Measurements from ENCODE around the gene MED13L.
A peak's percentile ranks its signal among the peaks of the same experiment; 100 is the strongest.

MED13L gene

DNA sequence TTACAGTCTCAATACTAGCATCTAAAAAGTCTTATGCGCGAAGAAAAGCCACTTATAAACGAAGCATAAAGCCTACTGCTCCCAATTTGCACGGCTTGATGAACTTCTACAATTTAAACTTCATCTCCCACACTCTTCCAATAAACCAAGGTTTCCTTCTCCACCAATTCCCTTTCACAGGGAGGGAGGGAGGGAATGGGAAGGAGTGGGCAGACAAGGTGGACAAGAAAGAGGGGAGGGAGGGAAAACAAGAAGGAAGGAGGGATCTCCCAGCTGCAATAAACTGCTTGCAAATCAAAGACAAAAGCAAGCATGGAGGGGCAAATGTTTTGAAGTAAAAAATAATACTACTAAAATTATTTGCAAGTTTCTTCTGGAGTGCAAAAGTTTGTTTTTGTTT, 64.5 kb downstream of the MED13L start:
- TF ChIP-seq, protein P1, sequence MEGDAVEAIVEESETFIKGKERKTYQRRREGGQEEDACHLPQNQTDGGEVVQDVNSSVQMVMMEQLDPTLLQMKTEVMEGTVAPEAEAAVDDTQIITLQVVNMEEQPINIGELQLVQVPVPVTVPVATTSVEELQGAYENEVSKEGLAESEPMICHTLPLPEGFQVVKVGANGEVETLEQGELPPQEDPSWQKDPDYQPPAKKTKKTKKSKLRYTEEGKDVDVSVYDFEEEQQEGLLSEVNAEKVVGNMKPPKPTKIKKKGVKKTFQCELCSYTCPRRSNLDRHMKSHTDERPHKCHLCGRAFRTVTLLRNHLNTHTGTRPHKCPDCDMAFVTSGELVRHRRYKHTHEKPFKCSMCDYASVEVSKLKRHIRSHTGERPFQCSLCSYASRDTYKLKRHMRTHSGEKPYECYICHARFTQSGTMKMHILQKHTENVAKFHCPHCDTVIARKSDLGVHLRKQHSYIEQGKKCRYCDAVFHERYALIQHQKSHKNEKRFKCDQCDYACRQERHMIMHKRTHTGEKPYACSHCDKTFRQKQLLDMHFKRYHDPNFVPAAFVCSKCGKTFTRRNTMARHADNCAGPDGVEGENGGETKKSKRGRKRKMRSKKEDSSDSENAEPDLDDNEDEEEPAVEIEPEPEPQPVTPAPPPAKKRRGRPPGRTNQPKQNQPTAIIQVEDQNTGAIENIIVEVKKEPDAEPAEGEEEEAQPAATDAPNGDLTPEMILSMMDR (IDR thresholded peaks at IDR 0.05) = no peak
- no peaks in the 10 kb centered on the region for H3K36me3 ChIP-seq
- no peaks in the 10 kb centered on the region for H3K27me3 ChIP-seq
- H3K27ac ChIP-seq = peak overlapping the region; percentile 26
- H3K9me3 ChIP-seq = no peaks in the 10 kb centered on the region
- H3K4me3 ChIP-seq (ENCODE audit: low read depth in 1 of 2, low read length in 1 of 2) = no peak overlapping the region
- H3K4me1 ChIP-seq (ENCODE audit: control insufficient read depth in 1 of 2, insufficient read depth in 1 of 2, low read depth in 1 of 2, low read length in 1 of 2) = peaks cover 17 to 37% of the 10 kb centered on the region in 2 experiments

DNA sequence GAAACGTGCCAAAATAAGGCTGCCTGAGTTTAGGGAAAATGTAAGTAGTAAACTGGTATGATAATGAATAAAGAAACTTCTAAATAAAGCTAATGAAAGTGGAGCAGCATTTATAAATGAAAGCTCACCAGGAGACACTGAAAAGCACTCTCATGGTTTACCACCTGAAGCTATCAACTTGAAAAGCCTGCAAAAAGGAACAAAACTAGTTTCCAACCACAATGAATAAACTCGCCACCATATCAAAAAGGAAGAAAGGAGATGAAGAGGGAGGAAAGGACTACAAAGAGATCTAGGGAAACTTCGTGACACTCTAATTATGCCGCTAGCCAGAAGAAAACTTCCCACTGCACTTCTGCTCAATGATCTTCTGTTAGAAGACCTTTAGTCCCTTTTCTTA, 66.7 kb downstream of the MED13L start:
- TF ChIP-seq, protein P1 (IDR thresholded peaks at IDR 0.05) = no peak
- H3K36me3 ChIP-seq = no peaks in the 10 kb centered on the region

DNA sequence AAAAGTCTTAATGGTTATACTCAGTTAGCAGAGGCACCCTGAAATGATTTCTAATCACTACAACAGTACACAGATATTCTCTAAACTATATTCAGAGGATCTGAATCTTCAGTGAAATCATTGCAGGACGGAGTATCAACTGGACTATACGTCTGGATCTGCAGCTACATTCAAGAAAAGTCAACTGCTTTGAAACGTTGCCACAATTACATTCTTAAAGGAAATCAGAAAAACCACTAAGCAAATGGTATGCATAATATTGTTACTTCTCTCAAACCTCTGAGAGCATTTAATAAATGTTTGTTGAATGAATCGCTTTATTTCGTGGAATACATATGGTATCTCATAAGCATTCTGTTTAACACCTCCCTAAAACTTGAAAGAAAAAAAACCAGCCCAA, 67.4 kb downstream of the MED13L start:
- no peak overlapping the region for H3K4me3 ChIP-seq (ENCODE audit: low read depth in 1 of 2, low read length in 1 of 2)
- H3K36me3 ChIP-seq = no peaks in the 10 kb centered on the region
- no peaks in the 10 kb centered on the region for H3K9me3 ChIP-seq
- H3K27me3 ChIP-seq = no peaks in the 10 kb centered on the region
- TF ChIP-seq, protein P1 (IDR thresholded peaks at IDR 0.05) = no peak
- no peak overlapping the region for H3K27ac ChIP-seq
- H3K4me1 ChIP-seq (ENCODE audit: control insufficient read depth in 1 of 2, insufficient read depth in 1 of 2, low read depth in 1 of 2, low read length in 1 of 2) = peaks cover 8 to 22% of the 10 kb centered on the region in 2 experiments

More for the DNA sequence above, 66.7 kb downstream of the MED13L start:
- Histone ChIP-seq H3K27ac (no peak overlapping the region), H3K4me1 (ENCODE audit: control insufficient read depth in 1 of 2, insufficient read depth in 1 of 2, low read depth in 1 of 2, low read length in 1 of 2) (peaks cover 14 to 29% of the 10 kb centered on the region in 2 experiments), H3K4me3 (ENCODE audit: low read depth in 1 of 2, low read length in 1 of 2) (no peak overlapping the region), H3K27me3 (no peaks in the 10 kb centered on the region), H3K9me3 (no peaks in the 10 kb centered on the region)

DNA sequence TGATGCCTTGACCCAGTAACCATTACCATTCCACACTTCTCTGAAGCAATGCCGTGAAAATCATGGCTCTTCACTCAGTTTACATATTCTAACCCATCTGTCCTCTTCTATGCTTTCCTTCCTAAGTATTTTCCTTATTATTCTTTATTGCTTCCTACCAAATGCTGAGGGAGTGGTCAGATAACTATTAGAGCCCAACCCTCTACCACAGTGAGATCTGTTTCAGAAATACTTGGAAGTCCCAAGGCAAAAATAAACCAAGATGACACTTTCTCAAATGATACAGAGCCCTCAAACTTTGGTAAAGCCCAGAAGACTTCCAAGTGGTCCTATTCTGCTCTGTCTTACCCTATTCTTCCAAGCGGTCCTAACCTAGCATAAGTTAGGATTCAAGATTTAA, 68.0 kb downstream of the MED13L start:
- Histone ChIP-seq H3K27me3 (no peaks in the 10 kb centered on the region), H3K36me3 (no peaks in the 10 kb centered on the region), H3K27ac (no peak overlapping the region), H3K4me1 (ENCODE audit: control insufficient read depth in 1 of 2, insufficient read depth in 1 of 2, low read depth in 1 of 2, low read length in 1 of 2) (peaks cover 1 to 16% of the 10 kb centered on the region in 2 experiments), H3K4me3 (ENCODE audit: low read depth in 1 of 2, low read length in 1 of 2) (no peak overlapping the region), H3K9me3 (no peaks in the 10 kb centered on the region)
- TF ChIP-seq, protein P1 (IDR thresholded peaks at IDR 0.05) = no peak

DNA sequence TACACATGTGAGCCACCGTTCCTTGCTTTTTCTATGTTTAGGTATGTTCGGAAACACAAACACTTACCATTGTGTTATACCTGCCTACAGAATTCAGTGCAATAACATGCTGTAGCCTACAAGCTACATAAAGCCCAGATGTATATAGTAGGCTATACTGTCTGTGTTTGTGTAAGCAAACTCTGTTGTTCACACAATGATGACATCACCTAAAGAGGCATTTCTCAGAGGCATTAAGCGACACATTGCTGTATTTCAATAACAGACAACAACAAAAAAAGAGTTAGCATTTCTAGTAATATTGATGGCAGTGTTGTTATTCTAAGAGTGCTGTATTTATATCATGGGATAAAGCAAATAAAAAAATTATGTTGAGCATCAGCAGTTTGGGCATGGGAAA, 70.2 kb downstream of the MED13L start:
- TF ChIP-seq, protein P1 (IDR thresholded peaks at IDR 0.05) = no peak
- Histone ChIP-seq H3K36me3 (no peaks in the 10 kb centered on the region), H3K27me3 (no peaks in the 10 kb centered on the region), H3K9me3 (no peaks in the 10 kb centered on the region), H3K4me1 (ENCODE audit: control insufficient read depth in 1 of 2, insufficient read depth in 1 of 2, low read depth in 1 of 2, low read length in 1 of 2) (peaks cover 0 to 10% of the 10 kb centered on the region in 2 experiments), H3K27ac (no peak overlapping the region), H3K4me3 (ENCODE audit: low read depth in 1 of 2, low read length in 1 of 2) (no peak overlapping the region)

DNA sequence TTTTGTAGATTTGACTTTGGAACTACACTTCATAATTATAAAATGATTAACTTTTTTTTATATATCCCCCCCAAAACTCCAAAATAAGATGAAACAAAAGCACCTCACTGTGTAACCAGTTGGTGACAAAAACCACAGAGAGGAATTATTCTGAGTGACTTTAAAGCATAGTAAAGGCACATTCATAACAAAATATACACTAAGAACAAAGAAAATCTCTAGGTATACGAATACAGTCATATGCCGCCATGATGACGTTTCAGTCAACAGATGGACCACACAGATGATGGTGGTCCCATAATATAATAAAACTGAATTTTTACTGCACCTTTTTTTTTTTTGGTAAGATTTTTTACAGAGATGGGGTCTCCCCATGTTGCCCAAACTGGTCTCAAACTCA, 70.7 kb downstream of the MED13L start:
- H3K9me3 ChIP-seq = no peaks in the 10 kb centered on the region
- H3K4me1 ChIP-seq (ENCODE audit: control insufficient read depth in 1 of 2, insufficient read depth in 1 of 2, low read depth in 1 of 2, low read length in 1 of 2) = peaks cover 0 to 8% of the 10 kb centered on the region in 2 experiments
- H3K4me3 ChIP-seq (ENCODE audit: low read depth in 1 of 2, low read length in 1 of 2) = no peak overlapping the region
- no peak overlapping the region for H3K27ac ChIP-seq
- TF ChIP-seq, protein P1 (IDR thresholded peaks at IDR 0.05) = no peak
- H3K36me3 ChIP-seq = no peaks in the 10 kb centered on the region
- H3K27me3 ChIP-seq = no peaks in the 10 kb centered on the region
